Endothelial cell (in vitro differentiated cells): Measurements from ENCODE around the gene GALNT17. TPM values are rescaled to one million over a fixed set of nuclear protein-coding genes. Genes with fewer than 3 reads are reported as not detected.

Source experiments
- DNase-seq: peaks from one replicate; pipeline ENCODE4 v3.0.0; 2021; ENCODE audit warnings: low spot score
- H3K27ac Mint-ChIP-seq: one replicate; pipeline ENCODE4 v1.8.0; 2021; ENCODE audit warnings: mixed read lengths, inconsistent platforms; ENCODE audit not compliant: unreplicated experiment
- H3K27me3 Mint-ChIP-seq: one replicate; pipeline ENCODE4 v1.8.0; 2021; ENCODE audit warnings: mild to moderate bottlenecking, moderate library complexity, mixed read lengths, inconsistent platforms; ENCODE audit not compliant: unreplicated experiment
- H3K36me3 Mint-ChIP-seq: one replicate; pipeline ENCODE4 v1.8.0; 2021; ENCODE audit warnings: mild to moderate bottlenecking, low read depth, mixed read lengths, inconsistent platforms; ENCODE audit not compliant: unreplicated experiment
- H3K4me1 Mint-ChIP-seq: one replicate; pipeline ENCODE4 v1.8.0; 2021; ENCODE audit warnings: mild to moderate bottlenecking, mixed read lengths, inconsistent platforms; ENCODE audit not compliant: unreplicated experiment
- H3K4me3 Mint-ChIP-seq: one replicate; pipeline ENCODE4 v1.8.0; 2021; ENCODE audit warnings: mild to moderate bottlenecking, mixed read lengths, inconsistent platforms; ENCODE audit not compliant: unreplicated experiment
- H3K9me3 Mint-ChIP-seq: one replicate; pipeline ENCODE4 v1.8.0; 2021; ENCODE audit warnings: mixed read lengths, inconsistent platforms; ENCODE audit not compliant: unreplicated experiment
- CTCF ChIP-seq: fragments of 200-600 bp; sonication (generic); IDR thresholded peaks from one replicate; pipeline ENCODE4 v1.5.0; 2021; ENCODE audit warnings: antibody characterized with exemption; ENCODE audit not compliant: unreplicated experiment
- total RNA-seq: library from RNA; stranded (reverse); fragmentation: NEBNext Ultra II Directional; extraction: Animal tissue kit (Norgen Biotek cat#: 25700); gene quantifications from one replicate; pipeline ENCODE4 v1.2.1, GENCODE V29; 2021; ENCODE audit not compliant: unreplicated experiment

Gene GALNT17
- total RNA-seq, 1 donor from 2014 or later = 0.38 TPM

- no peak for TF ChIP-seq CTCF
- DNase-seq = no peak
- no peak overlapping the region for H3K4me3 Mint-ChIP-seq
- H3K27ac Mint-ChIP-seq = no peak overlapping the region
- H3K36me3 Mint-ChIP-seq = no peaks in the 10 kb centered on the region
- H3K27me3 Mint-ChIP-seq = peaks cover 2% of the 10 kb centered on the region
- no peaks in the 10 kb centered on the region for H3K4me1 Mint-ChIP-seq
- H3K9me3 Mint-ChIP-seq = peaks cover 10% of the 10 kb centered on the region
Measured at GRCh38 chr7:71706597-71706975, 574.6 kb downstream of the GALNT17 start.

GRCh38 chr7:71707041-71707440 lies 575.1 kb downstream of the GALNT17 start:
- TF ChIP-seq CTCF = no peak
- DNase-seq = no peak

GRCh38 chr7:71708710-71709109 lies 576.8 kb downstream of the GALNT17 start:
- Mint-ChIP-seq H3K9me3 (peaks cover 17% of the 10 kb centered on the region), H3K4me1 (no peaks in the 10 kb centered on the region), H3K27me3 (peaks cover 2% of the 10 kb centered on the region), H3K36me3 (no peaks in the 10 kb centered on the region), H3K27ac (no peak overlapping the region), H3K4me3 (no peak overlapping the region)
- TF ChIP-seq CTCF = no peak
- no peak for DNase-seq

More at GRCh38 chr7:71707041-71707440, 575.1 kb downstream of the GALNT17 start:
- H3K9me3 Mint-ChIP-seq = peaks cover 13% of the 10 kb centered on the region
- no peaks in the 10 kb centered on the region for H3K4me1 Mint-ChIP-seq
- peaks cover 2% of the 10 kb centered on the region for H3K27me3 Mint-ChIP-seq
- no peak overlapping the region for H3K27ac Mint-ChIP-seq
- no peaks in the 10 kb centered on the region for H3K36me3 Mint-ChIP-seq
- no peak overlapping the region for H3K4me3 Mint-ChIP-seq

- Mint-ChIP-seq H3K36me3 (no peaks in the 10 kb centered on the region), H3K27me3 (peaks cover 2% of the 10 kb centered on the region), H3K9me3 (peaks cover 20% of the 10 kb centered on the region), H3K4me1 (no peaks in the 10 kb centered on the region), H3K27ac (no peak overlapping the region), H3K4me3 (no peak overlapping the region)
- no peak for TF ChIP-seq CTCF
- no peak for DNase-seq
Measured at GRCh38 chr7:71710442-71710841, 578.5 kb downstream of the GALNT17 start.

GRCh38 chr7:71712653-71713180 lies 580.8 kb downstream of the GALNT17 start:
- H3K9me3 Mint-ChIP-seq = peaks cover 20% of the 10 kb centered on the region
- H3K4me1 Mint-ChIP-seq = no peaks in the 10 kb centered on the region
- no peaks in the 10 kb centered on the region for H3K36me3 Mint-ChIP-seq
- no peak overlapping the region for H3K27ac Mint-ChIP-seq
- DNase-seq = no peak
- no peak for TF ChIP-seq CTCF
- H3K4me3 Mint-ChIP-seq = no peak overlapping the region
- peaks cover 2% of the 10 kb centered on the region for H3K27me3 Mint-ChIP-seq
